Fibroblast of lung (primary cell): Measurements from ENCODE around the gene CCM2. TPM values are rescaled to one million over a fixed set of nuclear protein-coding genes. Genes with fewer than 3 reads are reported as not detected.

ENCODE experiments used
- polyA plus RNA-seq, 2 donors: library from polyadenylated mRNA; depleted of rRNA in 1 of 2; stranded (reverse) in 1 of 2; unstranded in 1 of 2; fragments of >200 nt; gene quantifications; 2 replicates each; pipeline ENCODE4 v1.2.1, GENCODE V29; 2011 to 2012; ENCODE audit warnings: missing spikeins in 1 of 2
- total RNA-seq: library from RNA; depleted of rRNA; stranded (reverse); fragments of >200 nt; gene quantifications from 2 replicates; pipeline ENCODE4 v1.2.1, GENCODE V29; 2014

CCM2 gene
- total and polyA plus RNA-seq, 2 donors (not counting 1 experiment from before 2014, with no cell fraction given), result 27.8 to 52.4 TPM

Other genes starting within 250 kb of the CCM2 start
- 940 and 1,161 TPM in 2 replicates for gene PPIA, start 203.5 kb upstream of the CCM2 start, total RNA-seq
- 7,057 and 8,825 TPM in 2 replicates for gene PPIA, start 203.5 kb upstream of the CCM2 start, polyA plus RNA-seq
- gene H2AZ2, start 152.1 kb upstream of the CCM2 start, total RNA-seq, result 121 and 230 TPM in 2 replicates
- gene H2AZ2, start 152.1 kb upstream of the CCM2 start, polyA plus RNA-seq, result 170 and 232 TPM in 2 replicates
- 15.2 TPM in 2 replicates for gene PURB, start 114.7 kb upstream of the CCM2 start, total RNA-seq
- 11.0 and 11.1 TPM in 2 replicates for gene PURB, start 114.7 kb upstream of the CCM2 start, polyA plus RNA-seq
- gene MYO1G, start 21.2 kb upstream of the CCM2 start, total RNA-seq, result under 0.01 TPM in 2 replicates
- gene MYO1G, start 21.2 kb upstream of the CCM2 start, polyA plus RNA-seq, result 0.02 and 0.10 TPM in 2 replicates
- 1.3 and 2.8 TPM in 2 replicates for gene NACAD, start 88.8 kb downstream of the CCM2 start, total RNA-seq
- gene NACAD, start 88.8 kb downstream of the CCM2 start, polyA plus RNA-seq, result 0.41 and 0.66 TPM in 2 replicates
- 52.2 and 53.2 TPM in 2 replicates for gene TBRG4, start 111.5 kb downstream of the CCM2 start, total RNA-seq
- gene TBRG4, start 111.5 kb downstream of the CCM2 start, polyA plus RNA-seq, result 27.4 and 51.7 TPM in 2 replicates
- gene RAMP3, start 157.6 kb downstream of the CCM2 start, total RNA-seq, result under 0.01 and 0.17 TPM in 2 replicates
- not detected in 2 replicates for gene RAMP3, start 157.6 kb downstream of the CCM2 start, polyA plus RNA-seq